ENCODE measurements around the gene EPHX1.
"Not testable (repeated sequence)": the region's sequence is repeated elsewhere in the genome, so short reads cannot be mapped to it uniquely, and the experiment has no call there.

Gene EPHX1

GRCh38 chr1:225811622-225812487 is 1.9 kb downstream of the EPHX1 start:
- TF ChIP-seq CTCF (conservative IDR thresholded peaks at IDR 0.05), result peak; percentile 37
- peak overlapping the region; percentile 90 for H3K27ac ChIP-seq

DNA sequence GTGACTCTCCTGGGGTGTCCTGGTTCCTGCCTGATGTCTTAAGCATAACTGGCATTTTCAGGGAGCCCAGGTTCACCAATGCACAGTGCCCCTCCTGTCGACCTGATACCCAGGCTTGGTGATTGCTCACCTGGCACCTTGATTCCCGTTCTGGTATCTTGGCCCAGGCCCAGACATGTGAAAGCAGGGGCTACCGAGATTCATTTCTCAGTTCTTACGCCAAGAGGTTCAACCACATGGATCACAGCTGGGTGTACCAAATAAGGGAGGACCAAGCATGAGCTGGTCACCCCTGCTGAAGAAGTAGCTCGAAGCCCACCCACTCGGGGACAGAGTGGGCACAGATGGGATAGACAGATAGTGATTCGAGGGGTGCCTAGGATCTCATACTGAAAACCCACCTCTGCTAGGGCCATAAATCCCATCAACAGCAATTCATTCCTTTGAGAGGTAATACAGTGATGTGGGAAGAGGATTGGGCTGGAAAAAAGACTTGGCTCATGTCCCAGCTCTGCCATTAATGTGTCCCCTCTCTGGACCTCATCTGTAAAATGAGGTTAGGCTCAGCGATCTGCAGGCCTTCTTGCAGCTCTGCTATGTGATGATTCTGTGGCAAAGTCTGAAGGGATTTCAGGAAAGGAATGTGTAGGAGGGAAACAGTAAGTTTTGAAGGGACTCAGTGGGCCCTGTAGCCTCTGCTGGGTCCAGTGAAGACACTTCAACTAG is 2.7 kb downstream of the EPHX1 start:
- H3K27ac ChIP-seq, result 0 out of 2 replicates have a peak overlapping the region, but pooled peaks have one; percentile 90
- TF ChIP-seq CTCF (conservative IDR thresholded peaks at IDR 0.05), result no peak

DNA sequence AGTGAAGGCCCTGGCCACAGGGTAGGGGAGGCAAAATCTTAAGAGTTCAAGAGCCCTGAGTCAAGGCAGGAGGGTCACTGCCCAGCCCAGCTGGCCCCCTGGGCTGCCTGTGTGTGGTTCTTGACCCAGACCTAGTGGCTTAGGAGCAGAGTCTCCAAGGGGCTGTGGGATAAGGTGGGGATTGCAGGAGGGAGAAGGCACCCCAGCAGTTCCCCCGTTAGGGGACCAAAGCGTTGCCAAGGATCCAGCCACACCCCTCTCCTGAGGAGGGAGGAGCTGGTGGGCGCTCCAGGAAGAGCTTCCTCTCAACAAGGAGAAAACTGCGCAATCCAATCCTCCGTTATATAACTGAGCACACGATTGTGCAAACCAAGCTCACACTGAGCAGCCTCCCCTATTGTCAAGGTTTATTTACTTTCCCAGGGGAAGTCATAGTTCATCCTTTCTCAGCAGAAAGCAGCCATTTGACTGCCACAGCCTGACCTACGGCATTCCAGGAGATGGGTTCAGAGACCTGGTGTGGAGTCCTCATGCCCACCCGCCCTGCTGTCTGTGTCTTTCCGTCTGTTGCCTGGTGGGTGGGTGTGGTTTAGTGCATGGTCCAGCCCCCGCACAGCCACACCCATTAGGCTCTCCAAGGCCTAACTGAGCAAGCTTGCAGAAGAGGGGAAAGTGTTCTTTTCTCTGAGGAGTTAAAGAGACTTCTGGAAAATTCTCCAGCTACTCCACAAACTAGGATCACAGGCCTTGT is 3.5 kb downstream of the EPHX1 start:
- TF ChIP-seq CTCF (conservative IDR thresholded peaks at IDR 0.05), result no peak
- H3K27ac ChIP-seq, result no peak overlapping the region

GRCh38 chr1:225814381-225814780 is 4.5 kb downstream of the EPHX1 start:
- TF ChIP-seq CTCF (conservative IDR thresholded peaks at IDR 0.05), result no peak
- no peak overlapping the region for H3K27ac ChIP-seq

- not testable (repeated sequence) for H3K27ac ChIP-seq
These were observed 5.2 kb downstream of the EPHX1 start for GRCh38 chr1:225815090-225815489.

DNA sequence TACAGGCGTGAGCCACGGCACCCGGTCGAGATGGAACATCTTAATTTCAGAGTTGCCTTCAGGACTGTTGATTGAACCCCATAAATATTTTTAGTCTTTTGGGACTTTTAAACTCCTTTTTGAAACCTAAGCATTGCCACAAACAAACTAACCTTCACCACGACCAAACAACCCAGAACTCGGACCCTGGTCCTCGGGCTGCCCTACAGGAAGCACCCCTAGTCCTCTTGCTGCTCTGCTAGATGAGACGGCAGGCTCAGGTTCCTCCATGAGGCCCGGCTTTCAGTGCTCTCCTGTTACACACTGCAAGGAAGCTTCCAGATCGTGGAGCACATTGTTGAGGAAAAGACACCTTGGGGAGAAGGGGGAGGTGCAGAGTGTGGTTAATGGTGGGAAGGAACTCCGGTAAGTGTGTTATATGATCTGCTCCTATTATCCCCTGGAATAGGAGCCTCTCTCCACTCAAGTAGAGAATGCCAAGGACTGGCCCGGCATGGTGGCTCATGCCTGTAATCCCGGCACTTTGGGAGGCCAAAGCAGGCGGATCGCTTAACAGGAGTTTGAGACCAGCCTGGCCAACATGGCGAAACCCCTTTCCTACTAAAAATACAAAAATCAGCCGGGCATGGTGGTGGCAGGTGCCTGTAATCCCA is 5.7 kb downstream of the EPHX1 start:
- no peak overlapping the region for H3K27ac ChIP-seq
- no peak for TF ChIP-seq CTCF (conservative IDR thresholded peaks at IDR 0.05)

DNA sequence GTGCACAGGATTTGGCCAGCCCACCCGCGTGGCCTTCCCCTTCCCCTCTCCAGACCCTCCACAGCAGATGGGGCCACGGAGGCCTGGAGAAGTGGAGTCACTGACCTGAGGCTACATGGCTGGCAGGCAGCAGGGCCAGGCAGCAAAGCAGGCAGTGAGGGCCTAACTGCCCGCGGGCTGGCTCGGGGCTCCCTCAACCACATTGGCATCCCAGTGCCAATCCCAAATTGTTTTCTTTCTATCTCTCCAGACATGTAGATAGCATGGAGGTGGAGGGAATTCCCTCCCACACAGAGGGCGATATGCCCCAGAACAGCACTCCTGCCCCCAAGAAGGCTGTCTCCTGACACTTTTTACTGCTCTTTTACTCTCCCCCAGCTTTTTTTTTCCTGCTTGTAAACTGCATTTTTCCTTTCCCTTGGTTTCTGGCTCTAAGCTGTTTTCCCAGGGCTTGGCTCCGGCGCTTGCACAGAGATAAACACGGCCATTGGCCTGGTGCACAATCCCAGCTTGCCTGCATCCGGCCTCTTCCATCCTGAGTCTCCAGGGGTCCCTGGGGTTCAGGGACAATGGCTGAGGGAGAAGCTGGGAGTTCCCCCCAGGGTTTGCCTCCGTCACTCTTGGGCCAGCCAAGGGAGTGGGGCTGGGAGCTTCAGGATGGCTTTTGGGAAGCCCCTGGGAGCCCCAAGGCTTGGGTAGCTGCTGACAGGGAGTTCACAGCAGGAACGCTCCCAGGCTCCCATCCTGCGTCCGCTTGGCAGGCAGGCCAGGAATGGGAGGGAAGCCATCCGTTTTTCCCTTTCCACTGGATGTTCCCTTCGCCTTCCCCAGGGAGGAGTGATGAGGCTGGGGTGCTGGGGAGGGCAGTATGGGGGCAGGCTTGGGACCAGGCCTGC is 7.0 kb downstream of the EPHX1 start:
- TF ChIP-seq CTCF (conservative IDR thresholded peaks at IDR 0.05), result no peak
- peak overlapping the region; percentile 43; the same call in 1 of the 2 replicates for H3K27ac ChIP-seq

Measured in VCaP (cell line).